H1 (cell line): ENCODE results near the gene DAB2IP.

ENCODE experiments used
- CTCF ChIP-seq, 3 experiments: IDR thresholded peaks; 1 replicate in 2 of 3; 2 replicates in 1 of 3; pipeline versions ENCODE4 v1.5.1 to v1.6.1; 2011; ENCODE audit warnings: low read length in 3 of 3, mild to moderate bottlenecking in 3 of 3, inconsistent platforms in 2 of 3, low read depth in 1 of 3, moderate library complexity in 1 of 3; ENCODE audit not compliant: insufficient read depth in 1 of 3; ENCODE audit errors: control extremely low read depth in 1 of 3
- EGR1 ChIP-seq: IDR thresholded peaks from 2 replicates; pipeline ENCODE4 v1.6.1; 2011; ENCODE audit warnings: low read depth, low read length, borderline replicate concordance
- EP300 ChIP-seq, 2 experiments: IDR thresholded peaks; 1 replicate in 1 of 2; 2 replicates in 1 of 2; pipeline ENCODE4 v1.6.1; 2011 to 2012; ENCODE audit warnings: low read depth in 2 of 2, low read length in 2 of 2, mild to moderate bottlenecking in 2 of 2, borderline replicate concordance in 1 of 2, inconsistent platforms in 1 of 2, moderate library complexity in 1 of 2
- EZH2 ChIP-seq: fragments of 200-600 bp; sonication (generic); IDR thresholded peaks from 2 replicates; pipeline ENCODE4 v1.7.1; 2012; ENCODE audit warnings: low read depth, mild to moderate bottlenecking, moderate library complexity, low read length, inconsistent platforms; ENCODE audit not compliant: severe bottlenecking
- JUN ChIP-seq: IDR thresholded peaks from 2 replicates; pipeline ENCODE4 v1.6.1; 2011; ENCODE audit warnings: low read depth, mild to moderate bottlenecking, improper control_type of control experiment, low read length
- JUND ChIP-seq: IDR thresholded peaks from 2 replicates; pipeline ENCODE4 v1.6.1; 2011; ENCODE audit warnings: mild to moderate bottlenecking, improper control_type of control experiment, low read length
- PHF8 ChIP-seq: fragments of 200-600 bp; sonication (generic); conservative IDR thresholded peaks from 2 replicates; pipeline ENCODE4 v1.7.1; 2012; ENCODE audit warnings: low read depth, mild to moderate bottlenecking, inconsistent platforms, low read length, moderate library complexity
- POLR2A ChIP-seq, 2 experiments: IDR thresholded peaks; 1 replicate in 1 of 2; 2 replicates in 1 of 2; pipeline ENCODE4 v1.6.1; 2011; ENCODE audit warnings: low read depth in 2 of 2, low read length in 2 of 2, mild to moderate bottlenecking in 2 of 2; ENCODE audit errors: control extremely low read depth in 1 of 2
- RFX5 ChIP-seq: IDR thresholded peaks from 2 replicates; pipeline ENCODE4 v1.6.1; 2011; ENCODE audit warnings: low read depth, low read length, improper control_type of control experiment, borderline replicate concordance
- TAF1 ChIP-seq: IDR thresholded peaks from 2 replicates; pipeline ENCODE4 v1.6.1; 2011; ENCODE audit warnings: mild to moderate bottlenecking, low read depth, low read length
- YY1 ChIP-seq: IDR thresholded peaks from 2 replicates; pipeline ENCODE4 v1.6.1; 2011; ENCODE audit warnings: low read depth, mild to moderate bottlenecking, low read length
- ZNF274 ChIP-seq: IDR thresholded peaks from 2 replicates; pipeline ENCODE4 v1.7.0; 2012; ENCODE audit warnings: low read length, borderline replicate concordance; ENCODE audit errors: extremely low read depth

GRCh38 chr9:121714075-121714705 lies 62.8 kb downstream of the DAB2IP start:
- peak in 1 of 3 experiments; percentile 6; a peak in 1 of 4 replicates for TF ChIP-seq CTCF (IDR thresholded peaks at IDR 0.05; ENCODE audit: control extremely low read depth in 1 of 3, insufficient read depth in 1 of 3, low read depth in 1 of 3, low read length in 3 of 3)
- TF ChIP-seq EP300 (IDR thresholded peaks at IDR 0.05; ENCODE audit: borderline replicate concordance in 1 of 2, low read depth in 2 of 2, low read length in 2 of 2): no peak
- no peak for TF ChIP-seq TAF1
- TF ChIP-seq POLR2A (IDR thresholded peaks at IDR 0.05; ENCODE audit: control extremely low read depth in 1 of 2, low read depth in 2 of 2, low read length in 2 of 2): no peak
- TF ChIP-seq RFX5: no peak
- TF ChIP-seq EZH2: no peak
- no peak for TF ChIP-seq JUN
- no peak for TF ChIP-seq ZNF274
- TF ChIP-seq PHF8: no peak
- no peak for TF ChIP-seq EGR1
- no peak for TF ChIP-seq JUND
- TF ChIP-seq YY1: no peak
